Right atrium auricular region (tissue), 2 donors: Measurements from ENCODE around the gene SPATA12. TPM values are rescaled to one million over a fixed set of nuclear protein-coding genes. Genes with fewer than 3 reads are reported as not detected.

Source experiments
- DNase-seq: peaks from one replicate; pipeline ENCODE4 v3.0.0-alpha.2; 2019; ENCODE audit warnings: low spot score
- H3K27ac ChIP-seq, 2 donors: fragments of 200-600 bp; sonication (generic); 1 replicate in 1 of 2; 2 replicates in 1 of 2; pipeline ENCODE4 v1.5.1; 2016 to 2019
- H3K27me3 ChIP-seq, 2 donors: fragments of 200-600 bp; sonication (generic); one replicate each; pipeline versions ENCODE4 v1.5.1 to v1.6.0; 2017 to 2019
- H3K36me3 ChIP-seq: fragments of 200-600 bp; sonication (generic); one replicate; pipeline ENCODE4 v1.5.1; 2016
- H3K4me1 ChIP-seq, 2 donors: fragments of 200-600 bp; sonication (generic); one replicate each; pipeline versions ENCODE4 v1.5.1 to v1.6.0; 2017 to 2019
- H3K4me3 ChIP-seq, 2 donors: fragments of 200-600 bp; sonication (generic); 1 replicate in 1 of 2; 2 replicates in 1 of 2; pipeline ENCODE4 v1.5.1; 2017 to 2019; ENCODE audit warnings: mild to moderate bottlenecking in 1 of 2, moderate library complexity in 1 of 2
- H3K9me3 ChIP-seq, 2 donors: fragments of 200-600 bp; sonication (generic); one replicate each; pipeline ENCODE4 v1.5.1; 2019
- CTCF ChIP-seq, 2 donors: fragments of 200-600 bp; sonication (generic); IDR thresholded peaks; one replicate each; pipeline ENCODE4 v1.5.1; 2019; ENCODE audit warnings: antibody characterized with exemption in 2 of 2
- total RNA-seq, 2 donors: library from RNA; depleted of rRNA; stranded (reverse); fragments of >200 nt; gene quantifications; one replicate each; pipeline ENCODE4 v1.1.0, GENCODE V29; 2016

Gene SPATA12
- not detected for total RNA-seq

- Histone ChIP-seq H3K4me1 (peaks cover 0 to 32% of the 10 kb centered on the region in 2 donors), H3K9me3 (no peaks in the 10 kb centered on the region), H3K27ac (peak within 1 kb of the TSS in 1 of 2 donors; percentile 11), H3K36me3 (no peaks in the 10 kb centered on the region), H3K4me3 (no peak within 1 kb of the TSS), H3K27me3 (no peaks in the 10 kb centered on the region)
- no peak for TF ChIP-seq CTCF (IDR thresholded peaks at IDR 0.05)
- peak; percentile 83 for DNase-seq
These were observed at the start of gene SPATA12 for GRCh38 chr3:57060089-57060821. TSS of gene SPATA12 (plus strand) at chr3:57060664. CDS start at chr3:57073695, 13,031 bp downstream.

- peaks cover 0 to 38% of the 10 kb centered on the region in 2 donors for H3K4me1 ChIP-seq
- no peak for DNase-seq
- H3K4me3 ChIP-seq = no peak overlapping the region
- no peaks in the 10 kb centered on the region for H3K9me3 ChIP-seq
- no peaks in the 10 kb centered on the region for H3K27me3 ChIP-seq
- no peak for TF ChIP-seq CTCF (IDR thresholded peaks at IDR 0.05)
- H3K36me3 ChIP-seq = no peaks in the 10 kb centered on the region
- no peak overlapping the region for H3K27ac ChIP-seq
These were observed 49.4 kb upstream of the SPATA12 start for GRCh38 chr3:57011022-57011421.

GRCh38 chr3:57012847-57013246 is 47.6 kb upstream of the SPATA12 start:
- no peaks in the 10 kb centered on the region for H3K27me3 ChIP-seq
- H3K27ac ChIP-seq = no peak overlapping the region
- no peaks in the 10 kb centered on the region for H3K9me3 ChIP-seq
- H3K4me1 ChIP-seq = peaks cover 0 to 30% of the 10 kb centered on the region in 2 donors
- H3K4me3 ChIP-seq = no peak overlapping the region
- no peaks in the 10 kb centered on the region for H3K36me3 ChIP-seq
- no peak for DNase-seq
- no peak for TF ChIP-seq CTCF (IDR thresholded peaks at IDR 0.05)

DNA sequence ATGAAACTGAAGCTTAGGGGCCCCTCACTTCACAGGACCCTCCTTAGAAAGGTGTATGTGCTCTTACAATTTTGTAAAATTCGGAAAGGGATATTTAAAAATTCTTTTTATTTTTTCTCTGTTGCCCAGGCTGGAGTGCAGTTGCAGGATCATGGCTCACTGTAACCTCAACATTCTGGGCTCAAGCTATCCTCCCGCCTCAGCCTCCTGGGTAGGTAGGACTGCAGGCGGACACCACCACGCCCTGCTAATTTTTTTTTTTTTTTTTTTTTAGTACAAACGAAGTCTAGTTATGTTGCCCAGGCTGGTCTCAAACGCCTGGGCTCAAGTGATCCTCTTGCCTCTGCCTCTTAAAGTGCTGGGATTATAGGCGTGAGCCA is 45.1 kb upstream of the SPATA12 start:
- H3K4me1 ChIP-seq = peaks cover 0 to 11% of the 10 kb centered on the region in 2 donors
- no peak for DNase-seq
- H3K27ac ChIP-seq = no peak overlapping the region
- no peak overlapping the region for H3K4me3 ChIP-seq
- no peak for TF ChIP-seq CTCF (IDR thresholded peaks at IDR 0.05)
- no peaks in the 10 kb centered on the region for H3K36me3 ChIP-seq
- H3K9me3 ChIP-seq = no peaks in the 10 kb centered on the region
- H3K27me3 ChIP-seq = no peaks in the 10 kb centered on the region

DNA sequence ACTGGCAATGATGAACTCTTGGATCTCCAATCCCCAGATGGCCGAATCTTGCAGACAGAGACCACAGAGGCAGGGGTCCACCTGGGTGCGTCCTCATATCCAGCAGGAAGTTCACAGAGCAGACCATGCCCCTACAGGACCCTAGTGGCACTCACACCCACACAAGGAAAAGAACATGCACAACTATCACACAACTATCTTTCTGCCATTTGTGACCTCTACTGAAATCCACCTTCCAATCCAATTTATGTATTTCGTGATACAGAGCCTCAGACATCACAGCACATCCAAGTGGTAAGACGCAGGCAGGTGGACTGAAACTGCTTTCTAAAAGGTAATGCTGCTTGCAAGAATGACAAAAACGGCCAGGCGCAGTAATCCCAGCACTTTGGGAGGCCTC is 44.6 kb upstream of the SPATA12 start:
- Histone ChIP-seq H3K9me3 (no peaks in the 10 kb centered on the region), H3K4me1 (peaks cover 0 to 11% of the 10 kb centered on the region in 2 donors), H3K4me3 (no peak overlapping the region), H3K27ac (no peak overlapping the region), H3K36me3 (no peaks in the 10 kb centered on the region), H3K27me3 (no peaks in the 10 kb centered on the region)
- DNase-seq = no peak
- TF ChIP-seq CTCF (IDR thresholded peaks at IDR 0.05) = no peak

DNA sequence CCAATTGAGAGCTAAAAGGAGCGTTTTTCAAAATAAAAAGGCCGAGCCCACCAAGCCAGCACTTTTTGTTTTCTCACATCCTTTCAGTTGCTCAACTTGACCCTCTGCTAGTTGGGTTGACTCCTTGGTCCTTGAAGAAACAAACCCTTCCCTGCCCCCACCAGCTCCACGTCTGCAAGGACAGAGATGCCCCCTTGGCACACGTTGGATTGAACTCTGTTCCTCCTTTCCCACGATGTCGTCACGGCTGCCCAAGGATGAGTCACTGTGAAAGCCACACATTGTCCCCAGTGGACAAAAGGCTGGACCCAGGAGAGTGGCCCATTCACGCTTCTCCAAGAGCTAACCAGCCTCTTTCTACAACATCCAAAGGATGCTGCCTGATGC is 43.0 kb upstream of the SPATA12 start:
- H3K4me1 ChIP-seq = peaks cover 0 to 11% of the 10 kb centered on the region in 2 donors
- H3K4me3 ChIP-seq = no peak overlapping the region
- no peaks in the 10 kb centered on the region for H3K9me3 ChIP-seq
- no peaks in the 10 kb centered on the region for H3K36me3 ChIP-seq
- H3K27ac ChIP-seq = no peak overlapping the region
- TF ChIP-seq CTCF (IDR thresholded peaks at IDR 0.05) = no peak
- H3K27me3 ChIP-seq = no peaks in the 10 kb centered on the region
- no peak for DNase-seq
